AG09319 (cell line): ENCODE data around the gene LDAH.

Experiments used
- DNase-seq: peaks from one replicate; pipeline ENCODE4 v3.0.0-alpha.2; 2010; ENCODE audit warnings: low read depth; ENCODE audit errors: extremely low read depth
- TF ChIP-seq, protein P1 (sequence below): IDR thresholded peaks from 2 replicates; pipeline ENCODE4 v1.5.1; 2011; ENCODE audit warnings: low read depth, mild to moderate bottlenecking, inconsistent platforms, low read length, moderate library complexity

The LDAH gene

DNA sequence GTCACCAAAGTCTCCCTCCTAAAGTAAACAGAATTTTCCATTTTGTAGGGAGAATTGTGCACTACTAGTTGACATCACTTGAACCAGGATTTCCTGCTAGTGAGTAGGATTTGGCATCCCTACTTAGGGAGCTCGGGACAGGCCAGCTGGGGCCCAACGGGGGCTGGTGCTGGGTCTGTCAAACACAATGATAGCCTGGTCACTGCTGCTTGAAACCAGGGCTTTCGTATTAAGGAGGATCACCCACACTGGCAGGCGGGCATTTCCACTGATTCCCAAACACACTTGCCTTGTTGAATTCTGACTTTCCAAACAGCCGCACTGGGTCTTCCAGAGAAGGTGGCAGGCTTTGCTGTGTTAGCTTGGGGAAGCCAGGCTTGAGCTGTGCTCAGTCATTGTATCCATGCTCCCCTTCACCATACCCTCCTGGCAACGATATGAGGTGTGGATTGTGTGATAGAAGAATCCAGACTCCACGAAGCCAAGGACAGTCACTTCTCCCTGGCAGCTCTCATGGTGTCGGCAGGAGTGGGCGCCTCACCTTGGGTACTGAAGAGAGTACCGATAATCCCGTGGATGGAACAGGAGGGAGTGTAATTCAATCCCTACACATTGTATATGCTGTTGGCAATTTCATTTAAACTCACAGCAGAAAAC, 148.5 kb downstream of the LDAH start:
- TF ChIP-seq, protein P1, sequence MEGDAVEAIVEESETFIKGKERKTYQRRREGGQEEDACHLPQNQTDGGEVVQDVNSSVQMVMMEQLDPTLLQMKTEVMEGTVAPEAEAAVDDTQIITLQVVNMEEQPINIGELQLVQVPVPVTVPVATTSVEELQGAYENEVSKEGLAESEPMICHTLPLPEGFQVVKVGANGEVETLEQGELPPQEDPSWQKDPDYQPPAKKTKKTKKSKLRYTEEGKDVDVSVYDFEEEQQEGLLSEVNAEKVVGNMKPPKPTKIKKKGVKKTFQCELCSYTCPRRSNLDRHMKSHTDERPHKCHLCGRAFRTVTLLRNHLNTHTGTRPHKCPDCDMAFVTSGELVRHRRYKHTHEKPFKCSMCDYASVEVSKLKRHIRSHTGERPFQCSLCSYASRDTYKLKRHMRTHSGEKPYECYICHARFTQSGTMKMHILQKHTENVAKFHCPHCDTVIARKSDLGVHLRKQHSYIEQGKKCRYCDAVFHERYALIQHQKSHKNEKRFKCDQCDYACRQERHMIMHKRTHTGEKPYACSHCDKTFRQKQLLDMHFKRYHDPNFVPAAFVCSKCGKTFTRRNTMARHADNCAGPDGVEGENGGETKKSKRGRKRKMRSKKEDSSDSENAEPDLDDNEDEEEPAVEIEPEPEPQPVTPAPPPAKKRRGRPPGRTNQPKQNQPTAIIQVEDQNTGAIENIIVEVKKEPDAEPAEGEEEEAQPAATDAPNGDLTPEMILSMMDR: no peak

DNA sequence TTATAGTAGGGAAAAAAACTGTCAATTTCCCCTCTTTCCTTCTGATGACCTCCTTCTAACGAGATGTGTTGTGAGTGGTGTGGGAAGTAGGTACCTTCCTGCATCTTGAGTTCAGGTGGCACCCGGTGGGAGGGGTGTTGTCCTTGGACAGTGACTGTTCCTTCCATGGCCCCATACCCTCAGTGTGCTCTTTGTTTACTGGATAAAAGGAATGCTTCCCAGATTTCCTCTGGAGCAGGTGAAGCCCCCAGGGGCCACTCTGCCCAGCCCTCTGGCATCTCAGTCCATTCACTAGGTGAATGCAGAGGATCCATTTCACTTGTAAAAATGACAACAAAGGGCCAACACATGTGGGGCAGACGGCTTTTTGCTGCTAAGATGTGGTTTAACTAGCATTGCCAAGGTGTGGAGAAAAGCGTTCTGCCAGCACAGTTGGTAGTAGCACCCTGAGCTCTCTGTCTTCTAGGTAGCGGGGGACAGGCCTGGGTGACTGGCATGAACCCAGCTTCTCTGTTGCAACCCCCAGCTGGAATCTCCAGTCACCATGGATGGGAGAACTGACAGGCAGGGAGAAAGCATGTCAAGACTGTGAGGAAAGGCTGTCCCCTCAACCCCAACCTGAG, 149.1 kb downstream of the LDAH start:
- TF ChIP-seq, protein P1: no peak
- no peak for DNase-seq

More for the DNA sequence above, 148.5 kb downstream of the LDAH start:
- no peak for DNase-seq

DNA sequence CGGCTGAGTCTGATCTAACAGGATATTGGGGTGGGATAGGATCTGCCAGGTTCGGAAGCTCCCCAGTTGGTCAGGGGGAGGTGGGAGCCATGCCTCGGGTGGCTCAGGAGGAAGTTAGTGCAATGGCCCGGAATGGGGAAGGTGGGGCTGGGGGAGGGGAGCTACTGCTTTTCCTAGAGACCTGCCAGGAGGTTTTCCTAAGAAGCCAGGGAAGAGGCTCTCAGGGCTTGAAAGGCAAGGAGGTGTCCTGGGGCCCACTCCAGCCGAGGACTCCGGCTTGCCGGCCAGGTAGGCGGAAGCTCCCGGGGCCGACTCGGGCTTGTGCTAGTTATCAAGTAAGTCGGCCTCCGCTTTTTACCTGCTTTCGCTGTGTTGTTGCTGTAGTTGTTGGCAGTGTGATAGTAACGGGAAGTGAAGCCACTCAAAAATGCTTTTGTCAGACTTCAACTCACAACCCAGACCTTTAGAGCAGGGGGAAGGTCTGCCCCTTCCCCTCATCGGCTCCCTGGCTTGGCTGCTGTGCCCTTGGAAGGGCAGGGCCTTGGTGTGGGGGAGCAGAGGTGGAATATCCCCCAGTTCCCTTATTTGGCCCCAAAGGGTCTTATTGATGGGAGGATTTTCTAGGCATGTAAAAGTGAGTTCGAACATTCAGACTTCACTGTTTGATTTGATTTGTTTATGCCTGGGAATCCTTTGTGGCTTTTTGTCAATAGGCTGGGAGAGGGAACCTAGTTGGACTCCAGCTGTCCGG, 150.5 kb downstream of the LDAH start:
- DNase-seq: no peak
- TF ChIP-seq, protein P1: no peak

DNA sequence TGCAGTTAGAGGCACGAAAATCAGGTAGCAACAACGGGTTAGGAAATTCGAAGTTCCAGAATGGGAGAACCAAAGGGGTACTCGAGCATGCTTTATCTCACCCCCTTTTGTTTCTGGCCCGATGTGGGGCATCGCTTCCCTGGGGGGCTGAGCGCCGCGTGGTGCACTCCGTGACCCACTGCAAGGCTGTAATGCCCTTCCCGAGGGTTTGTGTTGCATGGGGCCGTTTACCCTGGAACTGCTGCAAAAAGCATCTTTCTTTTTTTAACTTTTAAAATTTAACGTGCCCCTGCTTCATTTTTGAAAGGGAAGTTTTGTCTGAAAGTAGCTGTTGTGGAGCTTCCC, 151.2 kb downstream of the LDAH start:
- no peak for DNase-seq
- TF ChIP-seq, protein P1: no peak

DNA sequence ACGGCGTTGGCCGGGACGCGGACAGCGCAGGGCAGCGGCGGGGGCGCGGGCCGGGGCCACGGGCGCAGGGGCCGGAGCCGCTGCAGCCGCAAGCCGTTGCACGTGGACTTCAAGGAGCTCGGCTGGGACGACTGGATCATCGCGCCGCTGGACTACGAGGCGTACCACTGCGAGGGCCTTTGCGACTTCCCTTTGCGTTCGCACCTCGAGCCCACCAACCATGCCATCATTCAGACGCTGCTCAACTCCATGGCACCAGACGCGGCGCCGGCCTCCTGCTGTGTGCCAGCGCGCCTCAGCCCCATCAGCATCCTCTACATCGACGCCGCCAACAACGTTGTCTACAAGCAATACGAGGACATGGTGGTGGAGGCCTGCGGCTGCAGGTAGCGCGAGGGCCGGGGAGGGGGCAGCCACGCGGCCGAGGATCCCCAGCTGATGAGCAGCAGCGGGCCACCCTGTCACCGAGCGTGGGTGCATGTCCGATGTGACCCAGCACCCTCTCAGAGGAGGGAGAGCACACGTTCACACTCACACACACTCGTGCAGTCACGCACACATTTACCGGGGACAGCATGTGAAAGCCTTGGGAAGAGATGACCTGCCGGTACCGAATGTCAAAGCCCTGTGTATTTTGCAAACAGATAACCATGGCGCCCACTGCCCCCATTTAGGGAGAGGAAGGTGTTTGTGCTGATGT, 151.7 kb downstream of the LDAH start:
- DNase-seq: no peak
- TF ChIP-seq, protein P1: no peak

DNA sequence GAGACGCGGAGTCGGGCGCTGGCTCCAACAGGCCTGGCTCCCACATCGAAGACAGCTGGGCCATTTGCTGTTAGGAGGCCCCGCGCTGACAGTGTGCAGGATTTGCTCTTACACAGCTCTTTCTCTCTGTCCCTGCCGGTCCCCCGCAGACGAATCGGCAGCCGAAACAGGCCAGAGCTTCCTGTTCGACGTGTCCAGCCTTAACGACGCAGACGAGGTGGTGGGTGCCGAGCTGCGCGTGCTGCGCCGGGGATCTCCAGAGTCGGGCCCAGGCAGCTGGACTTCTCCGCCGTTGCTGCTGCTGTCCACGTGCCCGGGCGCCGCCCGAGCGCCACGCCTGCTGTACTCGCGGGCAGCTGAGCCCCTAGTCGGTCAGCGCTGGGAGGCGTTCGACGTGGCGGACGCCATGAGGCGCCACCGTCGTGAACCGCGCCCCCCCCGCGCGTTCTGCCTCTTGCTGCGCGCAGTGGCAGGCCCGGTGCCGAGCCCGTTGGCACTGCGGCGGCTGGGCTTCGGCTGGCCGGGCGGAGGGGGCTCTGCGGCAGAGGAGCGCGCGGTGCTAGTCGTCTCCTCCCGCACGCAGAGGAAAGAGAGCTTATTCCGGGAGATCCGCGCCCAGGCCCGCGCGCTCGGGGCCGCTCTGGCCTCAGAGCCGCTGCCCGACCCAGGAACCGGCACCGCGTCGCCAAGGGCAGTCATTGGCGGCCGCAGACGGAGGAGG, 152.4 kb downstream of the LDAH start:
- no peak for DNase-seq
- TF ChIP-seq, protein P1: no peak
